Liver (tissue), 9 donors: ENCODE data around the gene TFCP2. TPM values are rescaled to one million over a fixed set of nuclear protein-coding genes. Genes with fewer than 3 reads are reported as not detected.
"Not testable (repeated sequence)": the region's sequence is repeated elsewhere in the genome, so short reads cannot be mapped to it uniquely, and the experiment has no call there.

ENCODE experiments used
- DNase-seq: peaks from one replicate; pipeline ENCODE4 v3.0.0-alpha.2; 2017; ENCODE audit warnings: low spot score
- H3K27ac ChIP-seq, 2 donors: one replicate each; pipeline ENCODE4 v1.7.0; 2013; ENCODE audit warnings: inconsistent platforms in 2 of 2, low read length in 2 of 2, control low read depth in 1 of 2, low read depth in 1 of 2, mild to moderate bottlenecking in 1 of 2
- H3K27me3 ChIP-seq, 4 donors: one replicate each; pipeline versions ENCODE4 v1.6.1 to v1.7.0; 2013; ENCODE audit warnings: low read length in 3 of 4, inconsistent platforms in 1 of 4, mild to moderate bottlenecking in 1 of 4, moderate library complexity in 1 of 4; ENCODE audit not compliant: control insufficient read depth in 4 of 4, insufficient read depth in 4 of 4
- H3K36me3 ChIP-seq, 4 donors: one replicate each; pipeline versions ENCODE4 v1.6.1 to v1.7.0; 2013; ENCODE audit warnings: low read length in 3 of 4, mild to moderate bottlenecking in 3 of 4, low read depth in 1 of 4, moderate library complexity in 1 of 4; ENCODE audit not compliant: control insufficient read depth in 4 of 4, insufficient read depth in 3 of 4
- H3K4me1 ChIP-seq, 4 donors: one replicate each; pipeline versions ENCODE4 v1.6.1 to v1.7.0; 2013; ENCODE audit warnings: low read length in 3 of 4, mild to moderate bottlenecking in 3 of 4, moderate library complexity in 1 of 4; ENCODE audit not compliant: control insufficient read depth in 4 of 4, insufficient read depth in 4 of 4
- H3K4me3 ChIP-seq, 3 donors: one replicate each; pipeline versions ENCODE4 v1.6.1 to v1.7.0; 2013; ENCODE audit warnings: low read length in 3 of 3, control low read depth in 1 of 3, low read depth in 1 of 3, mild to moderate bottlenecking in 1 of 3
- H3K9ac ChIP-seq, 2 donors: one replicate each; pipeline ENCODE4 v1.7.0; 2013; ENCODE audit warnings: low read length in 2 of 2, mild to moderate bottlenecking in 2 of 2, moderate library complexity in 2 of 2, control low read depth in 1 of 2, low read depth in 1 of 2
- H3K9me3 ChIP-seq, 4 donors: one replicate each; pipeline versions ENCODE4 v1.6.1 to v1.7.0; 2013; ENCODE audit warnings: low read length in 3 of 4; ENCODE audit not compliant: control insufficient read depth in 4 of 4
- EGR1 ChIP-seq, 2 donors: IDR thresholded peaks; 2 replicates each; pipeline ENCODE4 v1.6.1; 2016 to 2018; ENCODE audit warnings: antibody characterized with exemption in 2 of 2, low read depth in 2 of 2
- FOXA1 ChIP-seq: IDR thresholded peaks from 2 replicates; pipeline ENCODE4 v1.6.1; 2016; ENCODE audit warnings: antibody characterized with exemption
- FOXA2 ChIP-seq: IDR thresholded peaks from 2 replicates; pipeline ENCODE4 v1.6.1; 2016; ENCODE audit warnings: antibody characterized with exemption
- HNF4A ChIP-seq, 2 donors: conservative IDR thresholded peaks; 2 replicates each; pipeline ENCODE4 v1.6.1; 2016; ENCODE audit warnings: antibody characterized with exemption in 2 of 2, mild to moderate bottlenecking in 2 of 2
- HNF4G ChIP-seq: IDR thresholded peaks from 2 replicates; pipeline ENCODE4 v1.6.1; 2016; ENCODE audit warnings: antibody characterized with exemption
- JUND ChIP-seq, 2 donors: IDR thresholded peaks; 2 replicates each; pipeline ENCODE4 v1.6.1; 2016; ENCODE audit warnings: antibody characterized with exemption in 2 of 2
- NR2F2 ChIP-seq: IDR thresholded peaks from 2 replicates; pipeline ENCODE4 v1.6.1; 2016; ENCODE audit warnings: antibody characterized with exemption
- RAD21 ChIP-seq, 2 donors: IDR thresholded peaks; 2 replicates each; pipeline ENCODE4 v1.6.1; 2016; ENCODE audit warnings: antibody characterized with exemption in 2 of 2, mild to moderate bottlenecking in 2 of 2
- RXRA ChIP-seq, 2 donors: IDR thresholded peaks; 2 replicates each; pipeline ENCODE4 v1.6.1; 2017 to 2018; ENCODE audit warnings: antibody characterized with exemption in 2 of 2, mild to moderate bottlenecking in 1 of 2
- SP1 ChIP-seq: IDR thresholded peaks from 2 replicates; pipeline ENCODE4 v1.6.1; 2018; ENCODE audit warnings: antibody characterized with exemption, mild to moderate bottlenecking
- TAF1 ChIP-seq: conservative IDR thresholded peaks from 2 replicates; pipeline ENCODE4 v1.6.1; 2016; ENCODE audit warnings: antibody characterized with exemption, mild to moderate bottlenecking
- YY1 ChIP-seq: IDR thresholded peaks from 2 replicates; pipeline ENCODE4 v1.6.1; 2016; ENCODE audit warnings: antibody characterized with exemption, mild to moderate bottlenecking
- WGBS: extraction: QIAGEN DNeasy Blood & Tissue Kit; methylation state at CpG from one replicate; pipeline ENCODE4 v1.1.7; 2013; 5-methylcytosine and 5-hydroxymethylcytosine counted together
- polyA plus RNA-seq, 2 donors: library from polyadenylated mRNA; stranded (reverse) in 1 of 2; unstranded in 1 of 2; fragments of 200-250 nt in 1 of 2; fragments of >200 nt in 1 of 2; fragmentation: Nextera tagmentation in 1 of 2; extraction: Ambion mirVana in 1 of 2; gene quantifications; one replicate each; pipeline versions ENCODE4 v1.2.1 to v1.2.3, GENCODE V29; 2013 to 2015
- total RNA-seq, 2 donors: library from RNA; depleted of rRNA; stranded (reverse); fragments of >200 nt; gene quantifications; one replicate each; pipeline ENCODE4 v1.2.3, GENCODE V29; 2014
- TF ChIP-seq, protein P1 (sequence below): IDR thresholded peaks from 2 replicates; pipeline ENCODE4 v1.6.1; 2016; ENCODE audit warnings: antibody characterized with exemption
- TF ChIP-seq, protein P2 (sequence below): IDR thresholded peaks from 2 replicates; pipeline ENCODE4 v1.6.1; 2016; ENCODE audit warnings: antibody characterized with exemption, mild to moderate bottlenecking
- TF ChIP-seq, protein P3 (sequence below): IDR thresholded peaks from 2 replicates; pipeline ENCODE4 v1.6.1; 2016; ENCODE audit warnings: antibody characterized with exemption
- TF ChIP-seq, protein P4 (sequence below): fragments of 150-350 bp; IDR thresholded peaks from 2 replicates; pipeline ENCODE4 v1.5.1; 2017; ENCODE audit warnings: improper control_type of control experiment, low read depth, low read length; ENCODE audit not compliant: missing input control
- TF ChIP-seq, protein P5 (sequence below): IDR thresholded peaks from 2 replicates; pipeline ENCODE4 v1.6.1; 2016; ENCODE audit warnings: antibody characterized with exemption
- donor health status: healthy.
- donor health status: healthy.
- donor health status: healthy.
- donor health status: healthy.
- donor health status: healthy.

The TFCP2 gene
- total and polyA plus RNA-seq, 4 donors, result 1.6 to 8.6 (median 5.1) TPM

DNA sequence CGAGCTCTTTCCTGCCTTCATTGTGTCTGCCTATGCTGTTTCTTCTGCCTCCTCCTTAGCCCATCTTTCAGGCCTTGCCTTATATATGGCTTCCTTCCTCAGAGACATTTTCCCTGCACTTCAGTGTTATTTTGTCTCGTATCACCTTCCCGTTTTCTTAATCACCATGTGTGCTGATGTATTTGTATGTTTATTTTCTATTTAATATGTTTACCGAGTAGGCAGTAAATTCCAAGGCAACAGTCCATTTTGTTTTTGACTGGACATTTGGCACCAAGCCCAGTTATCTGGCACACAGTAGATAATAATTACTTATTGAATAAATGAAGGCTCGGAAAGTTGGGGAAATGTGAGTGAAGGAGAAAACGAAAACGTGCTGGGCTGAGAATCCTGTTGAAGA lies 49.5 kb upstream of the TFCP2 start:
- no peaks in the 10 kb centered on the region for H3K9me3 ChIP-seq
- 53% methylated on average over 7 of the region's 7 CpGs for WGBS
- no peak for TF ChIP-seq RXRA (IDR thresholded peaks at IDR 0.05)
- TF ChIP-seq, protein P1, sequence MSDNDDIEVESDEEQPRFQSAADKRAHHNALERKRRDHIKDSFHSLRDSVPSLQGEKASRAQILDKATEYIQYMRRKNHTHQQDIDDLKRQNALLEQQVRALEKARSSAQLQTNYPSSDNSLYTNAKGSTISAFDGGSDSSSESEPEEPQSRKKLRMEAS, result no peak
- no peak for TF ChIP-seq NR2F2
- no peak for TF ChIP-seq YY1
- TF ChIP-seq, protein P2, sequence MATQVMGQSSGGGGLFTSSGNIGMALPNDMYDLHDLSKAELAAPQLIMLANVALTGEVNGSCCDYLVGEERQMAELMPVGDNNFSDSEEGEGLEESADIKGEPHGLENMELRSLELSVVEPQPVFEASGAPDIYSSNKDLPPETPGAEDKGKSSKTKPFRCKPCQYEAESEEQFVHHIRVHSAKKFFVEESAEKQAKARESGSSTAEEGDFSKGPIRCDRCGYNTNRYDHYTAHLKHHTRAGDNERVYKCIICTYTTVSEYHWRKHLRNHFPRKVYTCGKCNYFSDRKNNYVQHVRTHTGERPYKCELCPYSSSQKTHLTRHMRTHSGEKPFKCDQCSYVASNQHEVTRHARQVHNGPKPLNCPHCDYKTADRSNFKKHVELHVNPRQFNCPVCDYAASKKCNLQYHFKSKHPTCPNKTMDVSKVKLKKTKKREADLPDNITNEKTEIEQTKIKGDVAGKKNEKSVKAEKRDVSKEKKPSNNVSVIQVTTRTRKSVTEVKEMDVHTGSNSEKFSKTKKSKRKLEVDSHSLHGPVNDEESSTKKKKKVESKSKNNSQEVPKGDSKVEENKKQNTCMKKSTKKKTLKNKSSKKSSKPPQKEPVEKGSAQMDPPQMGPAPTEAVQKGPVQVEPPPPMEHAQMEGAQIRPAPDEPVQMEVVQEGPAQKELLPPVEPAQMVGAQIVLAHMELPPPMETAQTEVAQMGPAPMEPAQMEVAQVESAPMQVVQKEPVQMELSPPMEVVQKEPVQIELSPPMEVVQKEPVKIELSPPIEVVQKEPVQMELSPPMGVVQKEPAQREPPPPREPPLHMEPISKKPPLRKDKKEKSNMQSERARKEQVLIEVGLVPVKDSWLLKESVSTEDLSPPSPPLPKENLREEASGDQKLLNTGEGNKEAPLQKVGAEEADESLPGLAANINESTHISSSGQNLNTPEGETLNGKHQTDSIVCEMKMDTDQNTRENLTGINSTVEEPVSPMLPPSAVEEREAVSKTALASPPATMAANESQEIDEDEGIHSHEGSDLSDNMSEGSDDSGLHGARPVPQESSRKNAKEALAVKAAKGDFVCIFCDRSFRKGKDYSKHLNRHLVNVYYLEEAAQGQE, result no peak
- TF ChIP-seq, protein P3, sequence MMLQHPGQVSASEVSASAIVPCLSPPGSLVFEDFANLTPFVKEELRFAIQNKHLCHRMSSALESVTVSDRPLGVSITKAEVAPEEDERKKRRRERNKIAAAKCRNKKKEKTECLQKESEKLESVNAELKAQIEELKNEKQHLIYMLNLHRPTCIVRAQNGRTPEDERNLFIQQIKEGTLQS, result no peak
- no peak for TF ChIP-seq JUND (IDR thresholded peaks at IDR 0.05)
- TF ChIP-seq HNF4A (conservative IDR thresholded peaks at IDR 0.05), result no peak
- TF ChIP-seq EGR1 (IDR thresholded peaks at IDR 0.05; ENCODE audit: low read depth in 2 of 2), result no peak
- no peak for TF ChIP-seq TAF1
- TF ChIP-seq FOXA2, result no peak
- TF ChIP-seq FOXA1, result no peak
- TF ChIP-seq, protein P4, sequence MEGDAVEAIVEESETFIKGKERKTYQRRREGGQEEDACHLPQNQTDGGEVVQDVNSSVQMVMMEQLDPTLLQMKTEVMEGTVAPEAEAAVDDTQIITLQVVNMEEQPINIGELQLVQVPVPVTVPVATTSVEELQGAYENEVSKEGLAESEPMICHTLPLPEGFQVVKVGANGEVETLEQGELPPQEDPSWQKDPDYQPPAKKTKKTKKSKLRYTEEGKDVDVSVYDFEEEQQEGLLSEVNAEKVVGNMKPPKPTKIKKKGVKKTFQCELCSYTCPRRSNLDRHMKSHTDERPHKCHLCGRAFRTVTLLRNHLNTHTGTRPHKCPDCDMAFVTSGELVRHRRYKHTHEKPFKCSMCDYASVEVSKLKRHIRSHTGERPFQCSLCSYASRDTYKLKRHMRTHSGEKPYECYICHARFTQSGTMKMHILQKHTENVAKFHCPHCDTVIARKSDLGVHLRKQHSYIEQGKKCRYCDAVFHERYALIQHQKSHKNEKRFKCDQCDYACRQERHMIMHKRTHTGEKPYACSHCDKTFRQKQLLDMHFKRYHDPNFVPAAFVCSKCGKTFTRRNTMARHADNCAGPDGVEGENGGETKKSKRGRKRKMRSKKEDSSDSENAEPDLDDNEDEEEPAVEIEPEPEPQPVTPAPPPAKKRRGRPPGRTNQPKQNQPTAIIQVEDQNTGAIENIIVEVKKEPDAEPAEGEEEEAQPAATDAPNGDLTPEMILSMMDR, result no peak
- no peak overlapping the region for H3K27ac ChIP-seq
- H3K27me3 ChIP-seq, result no peaks in the 10 kb centered on the region
- no peaks in the 10 kb centered on the region for H3K36me3 ChIP-seq
- H3K4me3 ChIP-seq, result no peak overlapping the region
- no peak overlapping the region for H3K9ac ChIP-seq
- DNase-seq, result no peak
- H3K4me1 ChIP-seq, result peaks cover 0 to 14% (median 5%) of the 10 kb centered on the region in 4 donors

DNA sequence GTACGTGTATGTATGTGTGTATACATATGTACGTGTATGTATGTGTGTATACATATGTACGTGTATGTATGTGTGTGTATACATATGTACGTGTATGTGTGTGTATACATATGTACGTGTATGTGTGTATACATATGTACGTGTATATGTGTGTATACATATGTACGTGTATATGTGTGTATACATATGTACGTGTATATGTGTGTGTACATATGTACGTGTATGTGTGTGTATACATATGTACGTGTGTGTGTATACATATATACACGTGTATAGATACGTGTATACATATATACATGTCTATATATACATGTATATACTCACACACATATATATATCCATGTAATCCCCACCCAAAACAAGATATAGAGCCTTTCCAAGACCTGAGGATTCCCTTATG lies 46.9 kb upstream of the TFCP2 start:
- H3K9ac ChIP-seq, H3K4me3 ChIP-seq, H3K9me3 ChIP-seq, H3K27ac ChIP-seq, H3K36me3 ChIP-seq, DNase-seq, H3K27me3 ChIP-seq: not testable (repeated sequence)
- WGBS, result 88% methylated on average over 12 of the region's 12 CpGs
- H3K4me1 ChIP-seq, result peaks cover 0 to 16% (median 6%) of the 10 kb centered on the region in 4 donors

DNA sequence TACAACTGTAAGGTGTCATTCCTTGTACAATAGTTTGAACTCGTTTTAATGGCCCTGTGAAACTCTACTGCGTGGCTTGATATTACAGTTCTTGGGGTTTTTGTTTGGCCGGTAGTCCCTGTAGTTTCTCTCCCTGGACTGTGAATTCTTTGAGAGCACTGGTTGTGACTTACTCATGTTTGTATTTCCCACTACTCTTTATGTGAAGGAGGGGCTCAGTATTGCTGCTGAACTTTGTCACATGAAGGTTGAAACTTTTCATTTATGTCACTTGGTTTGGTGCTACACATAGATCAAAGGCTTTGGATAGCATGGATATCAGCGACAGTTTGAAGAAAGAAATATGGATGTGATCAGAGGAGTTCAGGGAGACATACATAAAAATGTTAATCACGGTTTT lies 46.4 kb upstream of the TFCP2 start:
- TF ChIP-seq HNF4G (no peak), HNF4A (conservative IDR thresholded peaks at IDR 0.05) (no peak), TAF1 (no peak), NR2F2 (no peak), RAD21 (IDR thresholded peaks at IDR 0.05) (no peak), EGR1 (IDR thresholded peaks at IDR 0.05; ENCODE audit: low read depth in 2 of 2) (no peak), SP1 (no peak)
- TF ChIP-seq, protein P5, sequence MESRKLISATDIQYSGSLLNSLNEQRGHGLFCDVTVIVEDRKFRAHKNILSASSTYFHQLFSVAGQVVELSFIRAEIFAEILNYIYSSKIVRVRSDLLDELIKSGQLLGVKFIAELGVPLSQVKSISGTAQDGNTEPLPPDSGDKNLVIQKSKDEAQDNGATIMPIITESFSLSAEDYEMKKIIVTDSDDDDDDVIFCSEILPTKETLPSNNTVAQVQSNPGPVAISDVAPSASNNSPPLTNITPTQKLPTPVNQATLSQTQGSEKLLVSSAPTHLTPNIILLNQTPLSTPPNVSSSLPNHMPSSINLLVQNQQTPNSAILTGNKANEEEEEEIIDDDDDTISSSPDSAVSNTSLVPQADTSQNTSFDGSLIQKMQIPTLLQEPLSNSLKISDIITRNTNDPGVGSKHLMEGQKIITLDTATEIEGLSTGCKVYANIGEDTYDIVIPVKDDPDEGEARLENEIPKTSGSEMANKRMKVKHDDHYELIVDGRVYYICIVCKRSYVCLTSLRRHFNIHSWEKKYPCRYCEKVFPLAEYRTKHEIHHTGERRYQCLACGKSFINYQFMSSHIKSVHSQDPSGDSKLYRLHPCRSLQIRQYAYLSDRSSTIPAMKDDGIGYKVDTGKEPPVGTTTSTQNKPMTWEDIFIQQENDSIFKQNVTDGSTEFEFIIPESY, result no peak
- TF ChIP-seq, protein P3, result no peak
- TF ChIP-seq, protein P4, result no peak
- 76% methylated on average over 5 of the region's 5 CpGs for WGBS
- Histone ChIP-seq H3K4me3 (no peak overlapping the region), H3K27me3 (no peaks in the 10 kb centered on the region), H3K27ac (no peak overlapping the region), H3K9ac (no peak overlapping the region), H3K4me1 (peaks cover 0 to 16% (median 6%) of the 10 kb centered on the region in 4 donors), H3K9me3 (no peaks in the 10 kb centered on the region), H3K36me3 (no peaks in the 10 kb centered on the region)
- no peak for DNase-seq
